NCI-H1105 treated with DMSO at 0.1 percent for 48 hours (cell line): Measurements from ENCODE around the gene ESRP2.
A peak's percentile ranks its signal among the peaks of the same experiment; 100 is the strongest.

Experiments used
- DNase-seq: peaks from one replicate; lab custom pipeline; 2025; lab: John Stamatoyannopoulos, UW

Gene ESRP2

GRCh38 chr16:68263559-68264127 lies 27.7 kb upstream of the ESRP2 start:
- no peak for DNase-seq

- DNase-seq: no peak
Measured at GRCh38 chr16:68259007-68259825, 23.3 kb upstream of the ESRP2 start.

GRCh38 chr16:68257906-68258800 lies 22.2 kb upstream of the ESRP2 start:
- DNase-seq: no peak

- DNase-seq: peak; percentile 8
Measured at GRCh38 chr16:68257251-68257905, 21.5 kb upstream of the ESRP2 start.

GRCh38 chr16:68255712-68256111 lies 19.8 kb upstream of the ESRP2 start:
- no peak for DNase-seq

GRCh38 chr16:68253721-68254120 lies 17.8 kb upstream of the ESRP2 start:
- DNase-seq: no peak

- DNase-seq: no peak
Measured at GRCh38 chr16:68252383-68252782, 16.5 kb upstream of the ESRP2 start.

GRCh38 chr16:68251832-68252231 lies 15.9 kb upstream of the ESRP2 start:
- no peak for DNase-seq

GRCh38 chr16:68250951-68251350 lies 15.0 kb upstream of the ESRP2 start:
- no peak for DNase-seq

- no peak for DNase-seq
Measured at GRCh38 chr16:68249371-68249770, 13.4 kb upstream of the ESRP2 start.

GRCh38 chr16:68247932-68248331 lies 12.0 kb upstream of the ESRP2 start:
- DNase-seq: no peak

GRCh38 chr16:68247400-68247799 lies 11.5 kb upstream of the ESRP2 start:
- no peak for DNase-seq

- DNase-seq: no peak
Measured at GRCh38 chr16:68246666-68247065, 10.7 kb upstream of the ESRP2 start.

GRCh38 chr16:68246121-68246520 lies 10.2 kb upstream of the ESRP2 start:
- no peak for DNase-seq

GRCh38 chr16:68244903-68245853 lies 9.3 kb upstream of the ESRP2 start, which contains the start of gene PLA2G15:
Gene PLA2G15, plus strand, starts transcription at chr16:68245373. Its CDS starts 54 bp downstream, at chr16:68245427.
- DNase-seq: peak; percentile 66

GRCh38 chr16:68244481-68244902 lies 8.6 kb upstream of the ESRP2 start:
- no peak for DNase-seq

GRCh38 chr16:68242926-68243858 lies 7.3 kb upstream of the ESRP2 start:
- DNase-seq: no peak

GRCh38 chr16:68242085-68242484 lies 6.2 kb upstream of the ESRP2 start:
- DNase-seq: no peak

GRCh38 chr16:68238029-68238345 lies 2.1 kb upstream of the ESRP2 start:
- DNase-seq: no peak
